Activated T-cell treated with anti-CD3 and anti-CD28 coated beads for 24 hours (primary cell): ENCODE data around the gene RALY.
"Not testable (repeated sequence)": the region's sequence is repeated elsewhere in the genome, so short reads cannot be mapped to it uniquely, and the experiment has no call there.

ENCODE experiments used
- DNase-seq: peaks from one replicate; pipeline ENCODE4 v3.0.0-alpha.2; 2020; ENCODE audit warnings: low read depth

The RALY gene

DNA sequence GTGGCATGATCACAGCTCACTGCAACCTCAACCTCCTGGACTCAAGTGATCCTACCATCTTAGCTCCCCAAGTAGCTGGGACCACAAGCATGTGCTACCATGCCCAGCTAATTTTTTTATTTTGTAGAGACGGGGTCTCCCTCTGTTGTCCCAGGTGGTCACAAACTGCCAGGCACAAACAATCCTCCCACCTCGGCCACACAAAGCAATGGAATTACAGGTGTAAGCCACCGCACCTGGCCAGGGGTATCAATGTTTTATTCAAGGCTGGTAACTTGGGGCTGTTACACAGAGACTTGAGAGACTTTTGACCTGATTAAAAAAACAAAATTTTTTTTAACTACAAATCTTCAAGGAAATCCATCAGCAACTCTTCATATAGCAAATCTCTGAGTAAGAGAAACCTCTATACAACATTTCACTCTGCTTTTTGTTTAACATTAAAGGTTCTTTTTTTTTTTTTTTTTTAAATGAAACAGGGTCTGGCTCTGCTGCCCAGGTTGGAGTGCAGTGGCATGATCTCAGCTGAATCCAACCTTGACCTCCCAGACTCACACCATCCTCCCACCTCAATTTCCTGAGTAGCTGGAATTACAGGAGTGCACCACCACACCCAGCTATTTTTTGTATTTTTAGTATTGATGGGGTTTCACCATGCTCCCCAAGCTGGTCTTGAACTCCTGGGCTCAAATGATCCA is 112.4 kb downstream of the RALY start:
- no peak for DNase-seq

- DNase-seq, result no peak
Observed at GRCh38 chr20:34108616-34109174, 115.0 kb downstream of the RALY start.

GRCh38 chr20:34109442-34109841 is 115.7 kb downstream of the RALY start:
- DNase-seq, result no peak

DNA sequence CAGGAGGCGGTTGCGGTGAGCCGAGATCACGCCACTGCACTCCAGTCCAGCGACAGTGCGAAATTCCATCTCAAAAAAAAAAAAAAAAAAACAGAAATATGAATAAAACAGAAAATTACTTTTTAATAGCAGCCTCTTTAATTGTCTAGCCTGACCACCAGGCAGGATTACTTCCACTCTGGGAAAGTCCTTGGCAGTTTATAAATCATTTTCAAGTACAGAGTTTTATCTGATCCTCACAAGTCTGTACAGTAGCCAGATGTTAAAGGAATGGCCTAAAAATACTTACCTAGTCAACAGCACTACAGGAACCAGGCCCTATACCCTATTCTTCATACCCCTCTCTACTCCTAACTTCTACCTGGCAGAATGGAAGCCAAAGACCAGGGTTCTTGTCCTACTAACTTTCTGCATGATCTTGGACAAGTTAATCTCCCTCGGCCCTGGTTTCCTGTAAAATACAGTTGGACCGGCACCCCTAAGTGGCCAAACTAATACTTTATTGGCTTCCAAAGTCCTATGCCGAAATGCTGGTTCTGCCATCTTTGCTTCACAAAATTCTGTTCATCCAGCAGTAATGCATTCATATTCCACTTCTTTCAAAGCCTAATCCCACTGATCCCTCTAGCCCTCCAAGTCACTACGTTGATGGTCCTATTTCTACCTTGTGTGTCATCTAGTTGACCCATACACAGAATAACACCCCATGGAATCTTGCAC is 116.5 kb downstream of the RALY start:
- no peak for DNase-seq

DNA sequence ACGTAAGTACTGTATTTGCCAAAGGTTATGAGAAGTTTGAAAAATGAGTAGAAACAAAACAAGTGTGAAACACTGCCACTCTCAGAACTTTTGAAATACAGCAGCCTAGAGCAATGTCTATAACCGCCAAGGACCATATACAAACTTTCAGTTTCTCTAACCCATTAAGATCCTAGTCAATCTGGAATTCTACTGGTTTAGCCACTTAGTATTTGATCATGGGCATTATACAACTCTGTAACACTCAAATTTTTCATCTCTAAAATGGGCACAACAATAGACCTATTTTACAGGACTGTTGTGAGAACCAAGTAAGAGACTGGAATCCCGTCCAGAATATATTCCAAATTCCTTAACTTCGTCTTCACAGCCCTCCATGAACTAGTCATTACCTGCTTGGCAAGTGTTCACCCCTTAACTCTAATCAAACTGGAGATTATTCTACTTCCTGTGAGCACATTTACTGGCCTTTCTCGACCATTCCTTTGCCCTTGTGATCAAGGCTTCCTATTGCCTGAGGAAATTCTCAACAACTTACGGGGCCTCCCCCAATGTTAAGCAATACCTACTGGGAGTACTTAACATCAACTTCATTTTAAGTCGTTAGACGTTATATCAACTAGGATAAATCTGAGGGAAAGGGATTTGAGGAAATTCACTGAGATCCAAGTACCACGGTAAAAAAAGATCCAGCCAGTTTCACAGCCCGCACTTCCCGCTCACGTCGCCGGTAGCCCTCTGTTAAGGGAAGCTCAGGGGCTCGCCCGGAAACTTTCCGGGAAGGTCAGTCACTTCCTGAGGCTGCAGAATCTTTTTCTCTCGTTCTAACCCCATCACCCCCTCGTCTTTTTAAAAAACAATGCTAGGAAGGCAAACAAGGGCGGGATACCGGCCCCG is 117.3 kb downstream of the RALY start:
- no peak for DNase-seq

DNA sequence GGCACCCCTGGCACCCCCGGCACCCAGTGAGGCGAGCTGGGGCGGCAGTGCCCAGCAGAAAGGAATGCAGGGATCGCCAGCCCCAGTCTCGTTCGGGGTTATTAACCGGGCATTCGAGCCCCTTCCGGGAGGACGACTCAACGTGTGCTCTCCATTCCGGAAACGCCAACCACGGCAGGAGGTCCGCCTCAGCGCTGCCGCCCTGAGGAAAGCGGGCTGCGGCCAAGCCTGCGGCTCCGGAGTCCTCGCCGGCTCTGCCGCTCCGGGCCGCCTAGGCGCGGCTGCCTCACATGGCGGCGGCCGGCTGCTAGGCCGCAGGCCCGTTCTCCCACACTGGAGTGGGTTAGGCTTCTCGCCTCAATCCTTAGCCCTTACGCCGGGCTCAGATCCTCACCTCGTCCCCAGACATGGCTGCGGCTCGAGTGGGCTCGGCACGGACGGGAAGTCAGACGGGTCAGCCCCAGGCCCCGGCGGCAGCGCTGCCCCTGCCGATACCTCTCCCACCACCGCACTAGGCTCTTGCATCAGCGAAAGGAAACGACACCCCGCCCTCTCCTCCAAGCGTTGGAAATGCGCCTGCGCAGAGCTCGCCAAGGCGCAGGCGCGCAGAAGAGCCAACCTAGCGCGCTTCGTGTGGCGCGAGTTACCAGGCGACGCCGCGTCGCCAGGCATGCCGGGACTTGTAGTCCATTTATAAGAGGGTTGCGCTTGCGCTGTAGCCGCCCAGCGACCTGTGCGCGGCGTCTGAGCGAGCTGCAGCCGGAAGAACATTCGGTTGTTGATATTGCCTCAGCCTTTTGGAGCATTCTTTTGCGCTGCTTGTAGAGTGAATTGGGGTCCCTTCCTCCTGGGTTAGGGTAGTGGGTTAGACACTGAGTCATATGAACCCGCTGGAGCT is 118.2 kb downstream of the RALY start, which contains the start of gene EIF2S2:
Gene EIF2S2 (minus strand): TSS at position 542 of the 898 bp plus-strand sequence. CDS start 133 bp downstream, at position 409.
- peak; percentile 93 for DNase-seq

- DNase-seq, result no peak
Observed at GRCh38 chr20:34112600-34113101, 118.9 kb downstream of the RALY start.

GRCh38 chr20:34114809-34115208 is 121.1 kb downstream of the RALY start:
- no peak for DNase-seq

DNA sequence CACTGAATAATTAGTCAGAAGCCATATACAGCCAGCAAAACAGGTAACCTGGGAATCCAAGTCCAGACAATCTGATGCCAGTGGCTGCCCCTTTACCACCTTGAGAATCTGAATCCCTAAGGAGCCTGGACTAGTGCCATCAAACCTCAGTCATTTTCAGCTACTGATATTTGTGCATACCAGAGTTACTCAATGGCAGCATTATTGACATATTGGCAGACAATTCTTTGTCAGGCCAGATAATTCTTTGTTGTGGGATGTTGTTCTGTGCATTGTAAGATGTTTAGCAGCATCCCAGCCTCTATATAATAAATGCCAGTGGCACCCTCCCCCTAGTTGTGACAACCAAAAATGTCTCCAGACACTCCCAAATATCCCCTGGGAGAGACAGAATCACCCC is 121.5 kb downstream of the RALY start:
- DNase-seq, result no peak

GRCh38 chr20:34120213-34120612 is 126.5 kb downstream of the RALY start:
- DNase-seq, result no peak

DNA sequence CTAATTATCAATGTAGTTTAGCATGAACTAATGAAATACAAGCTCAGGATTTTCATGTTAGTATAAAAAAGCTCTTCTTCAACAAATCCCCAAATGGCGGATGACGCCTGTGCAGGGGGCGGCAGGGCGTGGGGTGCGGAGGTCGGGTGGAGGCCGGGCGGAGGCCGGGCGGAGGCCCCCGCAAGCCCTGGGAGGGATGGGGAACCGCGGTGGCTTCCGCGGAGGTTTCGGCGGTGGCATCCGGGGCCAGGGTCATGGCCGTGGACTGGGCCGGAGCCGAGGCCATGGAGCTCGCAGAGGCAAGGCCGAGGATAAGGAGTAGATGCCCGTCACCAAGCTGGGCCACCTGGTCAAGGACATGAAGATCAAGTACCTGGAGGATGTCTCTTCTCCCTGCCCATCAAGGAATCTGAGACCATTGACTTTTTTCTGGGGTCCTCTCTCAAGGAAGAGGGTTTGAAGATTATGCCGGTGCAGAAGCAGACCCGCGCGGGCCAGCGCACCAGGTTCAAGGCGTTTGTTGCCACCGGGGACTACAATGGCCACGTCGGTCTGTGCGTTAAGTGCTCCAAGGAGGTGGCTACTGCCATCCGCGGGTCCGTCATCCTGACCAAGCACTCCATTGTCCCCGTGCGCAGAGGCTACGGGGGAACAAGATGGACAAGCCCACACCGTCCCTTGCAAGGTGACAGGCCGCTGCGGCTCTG is 128.7 kb downstream of the RALY start:
- DNase-seq, result no peak

- no peak for DNase-seq
Observed at GRCh38 chr20:34123309-34123708, 129.6 kb downstream of the RALY start.

DNA sequence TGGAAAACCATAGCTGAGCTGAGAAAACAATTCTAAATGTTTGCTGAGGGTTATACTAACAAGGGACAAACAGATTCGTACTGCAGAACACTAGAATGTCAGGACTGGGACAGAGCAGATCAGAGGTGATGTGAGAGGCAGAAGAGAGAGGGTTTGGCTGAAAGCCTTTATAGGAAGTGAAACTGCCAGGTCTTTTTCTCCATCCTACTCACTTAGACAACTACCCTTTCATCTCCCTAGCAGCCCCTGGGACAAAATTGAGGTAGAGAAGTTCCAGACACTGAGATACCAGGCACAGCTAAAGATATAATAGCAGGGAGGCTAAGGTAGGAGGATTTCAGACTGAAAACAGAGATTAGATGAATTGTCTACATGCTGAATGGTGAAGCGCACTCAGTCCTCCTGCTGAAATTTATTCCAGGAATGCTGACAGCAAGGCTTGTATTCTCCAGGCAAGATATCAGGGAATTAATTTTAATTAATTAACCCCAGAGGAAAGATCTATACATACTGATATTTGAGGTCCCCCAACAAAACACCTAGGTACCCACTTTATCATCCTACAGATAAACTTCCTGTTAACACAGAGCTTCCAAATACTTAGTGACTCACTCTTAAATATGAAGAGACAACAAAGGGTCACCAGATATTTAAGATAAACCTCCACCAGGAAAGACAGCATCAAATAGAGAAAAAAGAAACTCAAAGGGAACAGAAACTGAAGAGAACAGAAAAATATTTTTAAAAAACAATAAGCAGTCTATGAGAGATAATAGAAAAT is 130.9 kb downstream of the RALY start:
- no peak for DNase-seq

DNA sequence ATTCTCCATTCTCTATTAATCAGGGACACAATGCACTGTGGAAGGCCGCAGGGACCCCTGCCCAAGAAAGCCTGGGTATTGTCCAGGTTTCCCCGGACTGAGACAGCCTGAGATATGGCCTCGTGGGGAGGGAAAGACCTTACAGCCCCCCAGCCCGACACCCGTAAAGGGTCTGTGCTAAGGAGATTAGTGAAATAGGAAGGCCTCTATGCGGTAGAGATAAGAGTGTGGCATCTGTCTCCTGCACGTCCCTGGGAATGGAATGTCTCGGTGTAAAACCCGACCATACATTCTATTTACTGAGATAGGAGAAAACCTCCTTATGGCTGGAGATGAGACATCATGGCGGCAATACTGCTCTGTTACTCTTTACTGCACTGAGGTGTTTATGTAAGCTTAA is 134.1 kb downstream of the RALY start:
- DNase-seq, result no peak

GRCh38 chr20:34129518-34130162 is 135.9 kb downstream of the RALY start:
- DNase-seq, result peak; percentile 36

DNA sequence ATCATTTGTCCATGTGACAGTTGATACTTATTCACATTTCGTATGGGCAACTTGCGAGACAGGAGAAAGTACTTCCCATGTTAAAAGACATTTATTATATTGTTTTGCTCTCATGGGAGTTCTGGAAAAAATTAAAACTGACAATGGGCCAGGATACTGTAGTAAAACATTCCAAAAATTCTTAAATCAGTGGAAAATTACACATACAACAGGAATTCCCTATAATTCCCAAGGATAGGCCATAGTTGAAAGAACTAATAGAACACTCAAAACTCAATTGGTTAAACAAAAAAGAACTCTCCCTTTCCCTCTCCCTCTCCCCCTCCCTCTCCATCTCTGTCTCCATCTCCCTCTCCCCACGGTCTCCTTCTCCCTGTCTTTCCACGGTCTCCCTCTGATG is 137.8 kb downstream of the RALY start:
- DNase-seq, result no peak

DNA sequence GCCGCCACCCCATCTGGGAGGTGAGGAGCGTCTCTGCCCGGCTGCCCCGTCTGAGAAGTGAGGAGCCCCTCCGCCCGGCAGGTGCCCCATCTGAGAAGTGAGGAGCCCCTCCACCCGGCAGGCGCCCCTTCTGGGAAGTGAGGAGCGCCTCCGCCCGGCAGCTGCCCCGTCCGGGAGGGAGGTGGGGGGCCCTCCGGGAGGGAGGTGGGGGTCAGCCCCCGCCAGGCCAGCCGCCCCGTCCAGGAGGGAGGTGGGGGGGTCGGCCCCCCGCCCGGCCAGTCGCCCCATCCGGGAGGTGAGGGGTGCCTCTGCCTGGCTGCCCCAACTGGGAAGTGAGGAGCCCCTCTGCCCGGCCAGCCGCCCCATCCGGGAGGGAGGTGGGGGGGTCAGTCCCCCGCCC is 138.8 kb downstream of the RALY start:
- not testable (repeated sequence) for DNase-seq

GRCh38 chr20:34132943-34133342 is 139.2 kb downstream of the RALY start:
- DNase-seq, result not testable (repeated sequence)

GRCh38 chr20:34133365-34133860 is 139.7 kb downstream of the RALY start:
- not testable (repeated sequence) for DNase-seq
